NCI-H524 treated with DMSO at 0.1 percent for 48 hours (cell line): ENCODE measurements around the gene LTN1.
"Not testable (repeated sequence)": the region's sequence is repeated elsewhere in the genome, so short reads cannot be mapped to it uniquely, and the experiment has no call there.

Experiments used
- DNase-seq: peaks from one replicate; lab custom pipeline; 2025; lab: John Stamatoyannopoulos, UW

LTN1 gene

DNA sequence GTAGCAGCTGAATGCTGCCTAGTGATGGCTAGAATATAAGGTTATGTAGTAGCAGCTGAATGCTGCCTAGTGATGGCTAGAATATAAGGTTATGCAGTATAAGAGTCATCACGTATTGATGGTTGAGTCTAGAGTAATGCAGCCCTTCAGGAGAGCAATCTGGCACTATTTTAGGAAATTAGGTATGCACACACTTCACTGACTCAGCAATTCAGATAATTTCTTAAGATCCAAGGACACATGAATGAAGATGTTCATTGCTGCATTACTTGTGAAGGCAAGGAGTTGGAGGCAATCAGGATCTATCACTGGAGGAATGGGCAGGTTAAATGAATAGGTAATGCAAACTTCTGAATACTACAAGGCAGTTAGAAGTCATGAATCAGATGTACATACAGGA lies 13.6 kb downstream of the LTN1 start:
- no peak for DNase-seq

DNA sequence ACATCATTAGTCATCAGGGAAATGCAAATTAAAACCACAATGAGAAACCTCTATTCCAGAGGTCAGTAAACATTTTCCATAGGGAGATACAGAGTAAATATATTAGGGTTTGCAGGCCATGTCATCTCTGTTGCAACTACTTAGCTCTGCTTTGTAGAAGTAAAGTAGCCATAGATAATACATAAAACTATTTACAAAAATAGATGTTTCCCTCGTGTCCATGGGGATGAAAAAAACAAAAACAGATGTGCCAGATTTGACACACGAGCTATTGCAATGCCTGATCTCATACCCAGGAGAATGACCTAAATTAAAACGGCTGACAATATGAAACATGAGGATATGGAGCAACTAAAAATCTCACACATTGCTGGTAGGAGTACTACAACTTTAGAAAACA lies 17.3 kb downstream of the LTN1 start:
- DNase-seq, result no peak

DNA sequence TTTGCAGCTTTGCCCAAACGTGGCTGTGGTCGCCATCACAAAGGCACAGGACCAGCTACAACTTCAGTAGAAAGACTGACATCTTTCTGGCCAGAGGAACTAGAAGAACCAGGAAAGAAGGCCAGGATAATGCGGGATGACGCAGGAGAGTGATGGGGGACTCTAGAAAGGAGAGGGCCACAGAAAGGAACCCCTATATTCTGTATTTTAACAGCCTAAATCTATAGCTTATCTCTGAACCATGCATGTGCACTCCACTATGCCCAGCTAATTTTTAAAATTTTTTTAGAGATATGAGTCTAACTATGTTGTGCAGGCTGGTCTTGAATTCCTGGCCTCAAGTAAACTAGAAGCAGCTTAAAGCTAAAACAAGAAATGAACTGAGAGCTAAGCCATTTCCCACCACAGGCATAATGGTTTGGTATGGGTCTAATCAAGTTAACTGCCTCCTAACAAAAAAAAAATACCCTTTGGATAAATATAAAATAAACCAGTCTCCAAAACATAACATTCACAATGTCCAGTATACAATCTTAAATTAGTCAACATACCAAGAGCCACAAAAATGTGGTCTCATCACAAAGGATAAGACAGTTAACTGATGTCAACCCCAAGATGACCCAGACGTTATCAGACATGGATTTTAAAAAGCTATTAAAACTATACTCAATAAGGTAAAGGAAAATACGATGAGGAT lies 18.0 kb downstream of the LTN1 start:
- no peak for DNase-seq

DNA sequence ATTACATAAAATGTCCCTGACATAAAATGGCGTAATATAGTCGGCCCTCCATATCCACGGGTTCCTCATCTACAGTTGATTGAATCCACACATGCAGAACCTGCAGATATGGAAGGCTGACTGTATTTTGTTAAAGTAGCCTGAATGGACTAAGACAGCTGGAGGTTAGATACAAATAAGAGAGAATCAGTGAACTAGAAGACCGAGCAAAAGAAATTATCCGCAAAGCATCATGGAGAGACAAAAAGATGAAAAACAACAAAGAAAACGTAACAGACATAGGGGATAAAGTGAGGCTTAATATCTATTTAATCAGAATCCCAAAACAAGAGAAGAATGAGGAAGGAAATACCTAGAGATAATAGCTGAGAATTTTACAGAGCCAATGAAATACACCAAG lies 20.3 kb downstream of the LTN1 start:
- DNase-seq, result no peak

DNA sequence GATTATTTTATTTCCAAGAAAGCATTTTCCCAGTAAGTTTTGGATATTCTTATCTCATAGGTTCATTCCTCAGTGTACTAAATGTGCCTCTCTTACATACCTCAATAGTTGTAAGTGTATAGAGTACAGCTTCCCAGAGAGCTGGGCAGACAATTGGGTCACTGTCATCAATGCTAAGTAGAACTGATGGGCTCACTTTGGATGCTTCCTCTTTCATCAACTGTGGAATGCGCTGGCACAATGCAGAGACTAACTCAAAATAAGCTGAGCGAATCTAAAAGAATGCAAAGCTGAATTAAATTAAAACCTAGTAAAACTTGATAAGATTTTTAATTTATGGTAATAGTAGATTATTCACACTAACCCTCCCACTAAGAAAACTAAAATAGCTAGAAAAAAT lies 21.5 kb downstream of the LTN1 start:
- DNase-seq, result no peak

DNA sequence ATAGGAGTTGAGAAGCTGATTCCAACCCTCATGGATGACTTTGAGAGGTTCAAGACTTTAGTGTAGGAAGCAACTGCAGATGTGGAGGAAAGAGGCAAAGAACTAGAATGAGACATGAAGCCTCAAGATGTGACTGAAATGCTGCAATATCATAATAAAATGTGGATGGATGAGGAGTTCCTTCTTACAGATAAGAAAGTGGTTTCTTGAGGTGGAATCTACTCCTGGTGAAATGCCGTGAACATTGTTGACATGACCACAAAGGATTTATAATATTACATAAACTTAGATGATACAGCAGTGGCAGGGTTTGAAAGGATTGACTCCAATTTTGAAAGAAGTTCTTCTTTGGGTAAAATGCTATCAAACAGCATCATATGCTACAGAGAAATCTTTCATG lies 28.8 kb downstream of the LTN1 start:
- no peak for DNase-seq

DNA sequence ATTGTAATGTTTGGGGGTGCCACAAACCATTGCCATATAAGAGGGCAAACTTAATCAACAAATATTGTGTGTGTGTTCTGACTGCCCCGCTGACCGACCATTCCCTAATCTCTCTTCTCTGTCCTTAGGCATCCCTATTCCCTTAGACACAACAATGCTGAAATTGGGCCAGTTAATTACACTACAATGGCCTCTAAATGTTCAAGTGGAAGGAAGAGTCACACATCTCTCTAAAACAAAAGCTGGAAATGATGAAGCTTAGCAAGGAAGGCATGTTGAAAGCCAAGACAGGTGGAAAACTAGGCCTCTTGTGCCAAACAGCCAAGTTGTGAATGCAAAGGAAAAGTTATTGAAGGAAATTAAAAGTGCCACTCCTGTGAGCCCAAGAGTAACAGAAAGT lies 30.2 kb downstream of the LTN1 start:
- DNase-seq, result no peak

DNA sequence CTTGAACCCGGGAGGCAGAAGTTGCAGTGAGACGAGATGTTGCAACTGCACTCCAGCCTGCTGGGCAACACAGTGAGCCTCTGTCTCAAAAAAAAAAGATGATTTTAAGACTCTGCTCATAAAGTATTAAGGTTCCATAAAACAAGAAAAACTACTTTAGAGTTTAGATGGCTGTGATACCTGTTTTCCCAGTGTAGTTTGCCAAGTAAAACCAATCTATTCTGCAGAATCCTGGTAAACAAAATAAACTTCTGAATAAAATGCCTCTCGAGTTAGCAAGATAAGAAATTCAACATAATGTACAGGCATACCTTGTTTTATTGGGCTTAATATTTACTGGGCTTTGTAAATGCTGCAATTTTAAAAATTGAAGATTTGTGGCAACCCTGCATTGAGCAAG lies 30.8 kb downstream of the LTN1 start:
- DNase-seq, result no peak

DNA sequence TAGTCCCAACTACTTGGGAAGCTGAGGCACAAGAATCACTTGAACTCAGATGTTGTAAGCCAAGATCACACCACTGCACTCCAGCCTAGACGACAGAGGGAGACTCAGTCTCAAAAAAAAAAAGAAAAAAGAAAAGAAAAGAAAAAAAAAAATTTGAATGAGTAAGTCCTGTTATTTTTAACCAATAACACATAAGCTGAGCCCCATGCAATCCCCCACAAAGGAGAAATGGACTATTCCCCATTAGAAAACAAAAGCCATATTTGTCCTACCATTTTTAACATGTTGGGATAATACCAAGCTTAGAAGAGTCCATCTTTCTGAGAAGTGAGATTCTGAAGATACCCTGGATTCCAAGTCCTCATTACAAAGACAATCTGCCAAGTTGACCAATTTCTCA lies 32.4 kb downstream of the LTN1 start:
- DNase-seq, result no peak

DNA sequence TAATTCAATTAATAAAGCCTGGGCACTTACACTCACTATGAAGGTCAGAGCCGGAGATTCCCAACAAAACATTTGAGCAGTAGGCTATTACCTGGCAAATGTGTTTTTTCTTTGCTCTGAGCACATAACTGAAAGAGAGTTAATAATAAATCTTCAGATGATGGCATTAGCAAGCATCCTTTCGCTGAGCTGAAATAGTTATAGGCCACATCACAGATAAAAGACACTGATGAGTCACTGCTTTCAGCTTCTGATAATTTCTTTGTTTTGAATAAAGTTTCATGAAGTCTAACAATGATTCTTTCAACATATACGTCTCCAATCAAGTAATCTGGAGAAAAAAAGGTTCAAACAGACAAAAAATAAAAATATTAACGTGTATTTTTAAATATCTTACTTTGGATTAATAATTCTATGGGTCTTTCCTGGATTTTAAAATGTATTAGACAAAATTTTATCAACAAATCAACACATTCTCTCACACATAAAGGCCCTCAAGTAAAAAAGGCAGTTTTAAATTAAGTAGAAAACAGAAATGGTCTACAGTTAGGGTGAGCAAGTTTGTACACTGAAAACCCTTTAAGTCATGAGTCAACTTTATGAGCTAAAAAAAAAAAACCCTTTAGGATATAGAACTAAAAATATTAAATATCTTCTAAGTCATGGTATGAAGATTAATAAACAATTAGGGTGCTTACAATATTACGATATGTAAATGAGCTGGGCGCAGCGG lies 33.1 kb downstream of the LTN1 start:
- no peak for DNase-seq

DNA sequence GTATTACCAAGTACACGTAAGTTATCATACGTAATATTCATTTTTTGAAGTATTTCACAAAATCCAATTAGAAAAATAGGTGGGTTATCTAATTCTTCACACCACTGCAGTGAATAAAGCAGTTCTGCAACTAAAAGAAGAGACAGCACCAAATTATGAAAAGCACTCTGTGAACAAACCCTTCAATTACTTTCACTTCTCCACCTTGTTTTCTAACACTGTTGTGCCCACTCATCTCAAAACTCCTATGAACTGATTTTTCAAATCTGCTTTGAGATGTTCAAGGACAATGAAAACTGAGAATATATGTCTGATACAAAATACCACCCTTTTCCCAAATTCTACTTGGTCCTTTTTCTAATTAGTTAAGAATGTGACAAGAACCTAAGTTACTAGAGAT lies 39.4 kb downstream of the LTN1 start:
- no peak for DNase-seq

DNA sequence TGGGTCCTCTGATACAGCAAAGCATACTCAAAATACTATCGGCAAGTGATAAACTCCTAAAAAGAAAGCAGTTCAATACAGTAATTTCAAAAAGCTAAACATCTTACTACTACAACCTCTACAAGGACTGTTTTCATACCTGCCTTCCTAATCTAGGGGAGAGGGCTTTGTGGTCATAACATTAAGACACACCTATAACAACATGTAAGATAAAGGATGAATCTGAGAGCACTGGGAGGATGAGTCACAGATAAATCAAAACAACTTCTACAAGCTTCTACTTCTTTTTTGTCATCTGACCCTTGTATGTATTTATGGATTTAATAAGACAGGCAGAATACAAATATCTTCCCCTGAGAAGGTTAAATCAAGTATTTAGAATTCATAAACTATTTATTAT lies 40.0 kb downstream of the LTN1 start:
- DNase-seq, result no peak

DNA sequence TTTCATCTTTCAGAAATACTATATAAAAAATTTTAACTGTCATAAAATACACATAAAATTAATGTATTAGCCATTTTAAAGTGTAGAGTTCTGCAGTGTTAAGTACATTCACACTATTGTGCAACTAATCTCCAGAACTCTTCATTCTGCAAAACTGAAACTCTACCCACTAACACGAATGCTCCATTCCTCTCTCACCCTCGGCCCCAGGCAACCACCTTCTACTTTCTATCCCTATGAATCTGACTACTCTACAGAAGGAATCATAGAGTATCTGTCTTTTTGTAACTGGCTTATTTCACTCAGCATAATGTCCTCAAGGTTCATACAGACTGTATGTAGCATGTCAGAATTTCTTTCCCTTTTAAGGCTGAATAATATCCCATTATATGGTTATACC lies 43.4 kb downstream of the LTN1 start:
- DNase-seq, result no peak

DNA sequence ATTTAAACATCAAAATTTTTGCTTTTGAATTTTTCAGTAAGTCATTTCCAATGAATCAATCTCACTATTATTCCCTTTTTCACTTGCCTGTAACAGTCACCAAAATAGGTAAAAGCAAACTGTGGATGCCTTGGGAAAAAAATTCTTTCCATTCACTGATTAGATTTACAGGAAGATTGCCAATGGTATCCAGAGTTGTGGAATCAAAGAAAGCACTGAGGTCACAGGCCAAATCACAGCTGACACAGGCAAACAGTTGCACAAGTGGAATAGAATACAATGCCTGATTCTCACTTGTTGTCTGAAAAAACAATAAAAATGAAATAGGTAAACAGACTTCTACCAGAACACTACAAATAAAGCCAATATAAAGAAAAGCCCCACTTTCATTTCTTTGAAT lies 48.4 kb downstream of the LTN1 start:
- DNase-seq, result no peak

DNA sequence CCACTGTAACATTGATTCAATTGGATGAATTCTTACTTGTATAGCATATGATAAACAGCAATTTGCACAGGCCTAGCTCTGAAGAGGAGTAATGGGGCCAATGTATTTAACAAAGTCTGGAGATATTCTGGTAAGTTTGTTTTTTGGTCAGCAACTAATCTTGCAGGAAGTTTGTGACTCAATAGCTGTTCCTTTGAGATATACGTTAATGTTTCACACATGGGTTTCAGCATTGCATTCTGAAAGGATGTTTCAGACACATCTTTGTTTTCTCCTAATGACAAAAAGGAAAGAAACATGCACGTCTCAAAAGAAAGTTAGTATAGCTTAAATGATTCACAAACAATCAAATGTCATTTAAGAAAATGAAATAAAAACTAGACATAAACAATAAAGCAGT lies 49.0 kb downstream of the LTN1 start:
- no peak for DNase-seq

DNA sequence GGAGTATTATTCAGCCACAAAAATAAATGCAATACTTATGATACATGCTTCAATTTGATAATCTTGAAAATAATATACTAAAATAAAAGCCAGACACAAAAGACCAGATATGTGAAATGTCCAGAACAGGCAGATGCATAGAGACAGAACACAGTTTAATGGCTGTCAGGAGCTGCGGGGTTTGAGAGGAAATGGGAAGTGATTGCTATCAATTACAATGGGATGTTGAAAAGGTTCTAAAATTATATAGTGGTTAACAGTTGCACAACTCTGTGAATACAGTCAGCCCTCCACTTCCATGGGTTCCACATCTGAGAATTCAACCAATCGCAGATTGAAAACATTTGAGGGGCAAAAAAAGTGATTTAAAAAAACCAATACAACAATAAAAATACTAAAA lies 54.0 kb downstream of the LTN1 start:
- DNase-seq, result no peak

DNA sequence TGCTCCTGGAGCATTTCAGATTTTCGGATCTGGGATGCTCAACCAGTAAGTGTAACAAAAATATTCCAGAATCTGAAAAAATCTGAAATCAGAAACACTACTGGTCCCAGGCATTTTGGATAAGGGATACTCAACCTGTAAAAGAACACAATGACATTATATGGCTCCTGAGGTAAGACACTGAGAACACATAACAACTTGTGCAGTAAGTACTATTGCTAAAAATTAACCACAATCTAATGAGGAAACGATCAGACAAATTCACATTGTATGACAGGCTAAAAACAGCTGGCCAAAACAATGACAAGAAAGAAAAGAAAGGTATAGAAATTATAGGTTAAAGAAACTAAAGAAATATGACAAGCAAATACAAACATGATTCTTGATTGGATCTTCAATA lies 54.9 kb downstream of the LTN1 start:
- no peak for DNase-seq

DNA sequence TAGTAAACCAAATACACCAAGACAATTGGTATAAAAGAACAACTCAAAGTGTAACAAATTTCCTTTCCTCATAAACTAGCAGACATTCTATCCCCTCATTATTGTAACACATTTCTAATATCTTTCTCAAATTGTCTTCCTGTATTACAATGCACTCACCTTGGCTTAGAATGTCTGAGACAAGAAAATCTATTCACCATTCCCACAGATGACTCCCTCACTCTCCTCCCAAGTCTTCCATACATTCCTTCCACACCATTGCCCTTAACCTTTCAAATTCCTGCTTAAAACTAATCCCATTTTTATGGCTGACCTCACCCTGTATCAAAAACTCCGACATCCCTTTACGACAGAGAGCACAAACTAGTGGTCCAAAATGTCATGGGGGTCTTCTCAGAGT lies 56.0 kb downstream of the LTN1 start:
- no peak for DNase-seq

DNA sequence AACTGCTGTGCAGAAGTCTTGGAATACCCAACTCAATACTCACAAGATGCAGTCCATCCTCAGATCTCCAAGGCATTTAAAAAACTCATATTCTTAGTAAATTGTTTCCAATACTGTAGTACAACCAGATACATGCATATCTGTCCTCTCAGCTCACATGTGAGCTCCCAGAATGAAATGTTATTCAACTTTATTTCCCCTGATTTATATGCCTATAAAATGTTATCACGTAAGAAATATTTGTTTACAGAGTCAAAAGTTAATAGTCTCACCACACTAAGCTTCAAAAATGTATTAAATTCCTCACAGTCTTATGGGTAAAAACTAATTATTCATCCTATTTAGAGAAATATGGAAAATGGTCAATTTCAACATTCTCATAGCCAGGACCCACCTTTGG lies 56.6 kb downstream of the LTN1 start:
- no peak for DNase-seq

DNA sequence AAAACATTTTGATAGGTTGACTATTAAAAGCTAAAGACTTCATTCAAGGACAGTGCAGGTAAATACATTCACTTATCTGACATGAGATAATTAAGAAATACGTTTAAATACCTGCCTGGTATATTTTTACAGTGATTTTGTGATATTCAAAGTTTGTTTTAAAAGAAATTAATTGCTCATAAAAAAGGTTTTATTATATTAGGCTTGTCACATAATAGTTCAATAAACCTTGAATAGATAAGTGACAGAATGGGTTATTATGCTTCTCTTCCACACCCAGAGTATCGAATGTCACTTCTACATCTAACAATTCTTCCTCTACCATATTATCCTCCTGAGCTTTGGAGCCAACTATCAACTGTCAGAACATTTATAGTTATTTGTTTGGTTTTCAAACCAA lies 60.0 kb downstream of the LTN1 start:
- DNase-seq, result no peak

DNA sequence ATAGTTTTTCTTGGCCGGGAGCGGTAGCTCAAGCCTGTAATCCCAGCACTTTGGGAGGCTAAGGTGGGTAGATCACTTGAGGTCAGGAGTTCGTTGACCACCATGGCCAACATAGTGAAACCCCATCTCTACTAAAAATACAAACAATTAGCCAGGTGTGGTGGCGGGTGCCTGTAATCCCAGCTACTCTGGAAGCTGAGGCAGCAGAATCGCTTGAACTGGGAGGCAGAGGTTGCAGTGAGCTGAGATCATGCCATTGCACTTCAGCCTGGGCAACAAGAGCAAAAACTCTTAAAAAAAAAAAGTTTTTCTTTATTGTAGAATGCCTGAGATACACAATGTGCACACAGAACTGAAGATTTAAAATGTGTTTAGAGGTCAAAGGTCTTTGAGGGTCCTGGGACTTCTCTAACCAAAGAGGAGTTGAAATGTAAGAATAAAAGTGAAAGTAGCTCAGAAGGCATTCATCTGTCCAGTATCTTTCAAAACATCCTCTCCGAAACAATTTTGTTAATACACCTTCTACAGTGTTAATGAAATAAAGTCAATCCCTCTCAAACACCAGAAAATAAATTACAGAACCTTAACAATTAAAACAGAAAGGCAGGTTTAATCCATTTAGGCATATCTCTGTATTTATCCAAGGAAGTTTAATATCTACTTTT lies 60.8 kb downstream of the LTN1 start:
- not testable (repeated sequence) for DNase-seq

DNA sequence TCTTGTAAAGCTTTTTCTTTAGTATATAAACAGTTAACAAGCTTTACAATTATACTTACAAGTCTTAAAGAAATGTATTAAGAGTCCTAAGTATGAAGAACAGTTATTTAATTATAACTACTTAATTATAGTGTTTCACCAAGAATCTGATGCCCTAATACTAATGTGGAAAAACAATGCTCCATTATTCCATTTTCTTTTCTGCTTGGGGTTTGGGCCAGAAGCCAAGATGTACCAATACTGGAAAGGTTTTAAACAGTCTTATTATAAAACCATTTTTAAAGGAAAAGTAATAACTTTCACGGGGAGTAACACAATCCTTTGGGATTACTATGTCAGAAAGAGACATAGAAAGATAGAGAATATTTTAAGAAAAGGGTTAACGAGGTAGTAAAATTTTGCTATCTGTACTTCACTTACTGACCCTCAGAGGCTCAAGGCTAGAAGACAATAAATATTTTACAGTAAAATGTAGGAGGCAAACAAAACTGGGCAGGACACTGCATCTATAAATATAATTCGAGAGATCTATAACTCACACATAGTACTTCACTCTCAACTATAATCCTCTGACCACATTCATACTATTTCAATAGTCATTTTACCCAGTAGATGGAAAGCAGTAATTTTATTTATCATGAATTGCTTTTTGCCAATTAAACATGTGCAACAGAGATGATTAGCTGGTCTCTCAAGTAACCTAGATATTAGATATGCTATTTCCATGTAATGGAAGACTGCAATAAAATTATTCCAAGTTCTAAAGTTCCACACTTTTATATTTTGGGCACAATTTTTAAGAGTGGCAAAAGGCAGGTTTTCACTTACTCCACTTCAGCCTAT lies 63.9 kb downstream of the LTN1 start:
- no peak for DNase-seq

DNA sequence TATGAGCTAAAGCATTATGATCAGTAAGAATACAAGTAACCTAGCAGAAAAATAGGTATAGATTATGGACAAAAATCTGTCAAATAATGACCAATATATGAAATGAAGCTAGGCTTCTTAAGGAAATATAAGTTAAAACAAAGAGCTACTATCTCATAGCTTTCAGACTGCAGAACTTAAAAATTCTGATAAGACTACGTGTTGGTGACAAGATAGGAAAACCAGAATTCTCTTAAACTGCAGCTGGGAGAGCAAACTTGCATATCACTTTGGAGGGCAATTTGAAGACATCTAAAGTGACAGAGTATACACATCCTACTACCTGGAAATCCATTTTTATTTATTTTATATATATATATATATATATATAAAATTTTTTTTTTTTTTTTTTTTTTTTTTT lies 65.5 kb downstream of the LTN1 start:
- DNase-seq, result no peak
